K562 (cell line): ENCODE measurements around the gene XKR7. TPM values are rescaled to one million over a fixed set of nuclear protein-coding genes. Genes with fewer than 3 reads are reported as not detected.

Experiments
- ATAC-seq: fragments of 200-7000 bp; cut with Tn5 transposase; 3 replicates; pipeline ENCODE4 v1.9.1; 2020; ENCODE audit warnings: moderate library complexity
- BruUV-seq: library from RNA; stranded (reverse); fragments of 400-500 nt; replicated peaks from 2 replicates; lab custom pipeline; 2021; lab: Mats Ljungman, UMichigan
- CTCF ChIA-PET: fragments of 300-600 bp; formaldehyde crosslinking; extraction: SDS; loops from one replicate; lab custom pipeline; 2021; ENCODE audit warnings: low intra/inter-chr PET ratio; lab: Yijun Ruan, JAX
- POLR2A ChIA-PET: fragments of 300-600, 350-650 bp; sonication (Branson Sonifier 250); formaldehyde crosslinking; extraction: SDS; loops from one replicate; lab custom pipeline; 2021; ENCODE audit warnings: antibody characterized with exemption, inconsistent platforms; lab: Yijun Ruan, JAX
- DNase-seq, 4 experiments: peaks; one replicate each; pipeline versions ENCODE4 v3.0.0 to v3.0.0-alpha.2; 2011 to 2018; ENCODE audit warnings: low spot score in 3 of 4, mixed read lengths in 3 of 4; ENCODE audit errors: extremely low read depth in 1 of 4
- FAIRE-seq: peaks from 2 replicates; lab custom pipeline; 2011; peaks lifted over from hg19 to GRCh38; lab: Jason Lieb, UNC
- H2AFZ ChIP-seq: 2 replicates; pipeline ENCODE4 v1.6.0; 2011; ENCODE audit warnings: low read depth, low read length, control low read depth, inconsistent platforms
- H3K27ac ChIP-seq: fragments of 200-600 bp; 3 replicates; pipeline ENCODE4 v1.8.0; 2011; ENCODE audit warnings: low read depth, mild to moderate bottlenecking, control low read depth, inconsistent platforms, low read length, moderate library complexity, mixed read lengths; ENCODE audit errors: extremely low read depth
- H3K27me3 ChIP-seq, 2 experiments: fragments of 300-600 bp in 1 of 2; 2 replicates in 1 of 2; 3 replicates in 1 of 2; pipeline versions ENCODE4 v1.6.0 to v1.8.0; 2011; ENCODE audit warnings: inconsistent platforms in 2 of 2, low read length in 2 of 2, mild to moderate bottlenecking in 1 of 2, mixed read lengths in 1 of 2, moderate library complexity in 1 of 2; ENCODE audit not compliant: control insufficient read depth in 2 of 2, insufficient read depth in 2 of 2
- H3K36me3 ChIP-seq: fragments of 300-600 bp; 3 replicates; pipeline ENCODE4 v1.8.0; 2011; ENCODE audit warnings: mild to moderate bottlenecking, low read length, inconsistent platforms; ENCODE audit not compliant: control insufficient read depth, insufficient read depth
- H3K4me1 ChIP-seq, 2 experiments: fragments of 200-600 bp in 1 of 2; replicated peaks in 1 of 2; 2 replicates in 1 of 2; 3 replicates in 1 of 2; pipeline versions ENCODE4 v1.5.1 to v1.8.0; 2011; ENCODE audit warnings: inconsistent platforms in 2 of 2, low read length in 2 of 2, mild to moderate bottlenecking in 1 of 2, mixed read lengths in 1 of 2, moderate library complexity in 1 of 2; ENCODE audit not compliant: control insufficient read depth in 2 of 2, insufficient read depth in 2 of 2
- H3K4me2 ChIP-seq: 2 replicates; pipeline ENCODE4 v1.6.1; 2011; ENCODE audit warnings: low read length, control low read depth, inconsistent platforms, mixed read lengths; ENCODE audit not compliant: insufficient read depth
- H3K4me3 ChIP-seq: fragments of 200-600 bp; sonication (generic), shearing (Covaris generic); 2 replicates; pipeline ENCODE4 v1.5.1; 2016; ENCODE audit warnings: control low read depth, inconsistent platforms
- H3K79me2 ChIP-seq: fragments of 200-600 bp; 3 replicates; pipeline ENCODE4 v1.8.0; 2011; ENCODE audit warnings: low read length, inconsistent platforms; ENCODE audit not compliant: control insufficient read depth, insufficient read depth
- H3K9ac ChIP-seq, 2 experiments: 2 replicates each; pipeline versions ENCODE4 v1.6.0 to v1.6.1; 2011; ENCODE audit warnings: low read depth in 2 of 2, low read length in 2 of 2, control low read depth in 1 of 2, inconsistent platforms in 1 of 2, mild to moderate bottlenecking in 1 of 2, mixed read lengths in 1 of 2; ENCODE audit not compliant: insufficient read depth in 1 of 2
- H3K9me1 ChIP-seq: one replicate; pipeline ENCODE4 v1.6.0; 2011; ENCODE audit warnings: inconsistent platforms, mild to moderate bottlenecking, low read length, moderate library complexity; ENCODE audit not compliant: control insufficient read depth, insufficient read depth
- H3K9me3 ChIP-seq: replicated peaks from 2 replicates; pipeline ENCODE4 v1.5.1; 2011; ENCODE audit warnings: low read depth, low read length, inconsistent platforms; ENCODE audit not compliant: control insufficient read depth, insufficient read depth
- H4K20me1 ChIP-seq: replicated peaks from 2 replicates; pipeline ENCODE4 v1.6.1; 2011; ENCODE audit warnings: low read length, inconsistent platforms, mixed read lengths; ENCODE audit not compliant: control insufficient read depth, insufficient read depth
- FOXA1 ChIP-seq: fragments of 450-650 bp; IDR thresholded peaks from 2 replicates; pipeline ENCODE4 v1.6.1; 2016; ENCODE audit warnings: mild to moderate bottlenecking, borderline replicate concordance
- U2AF2 ChIP-seq: fragments of 200-400 bp; formaldehyde crosslinking; optimal IDR thresholded peaks from 2 replicates; pipeline ENCODE3; 2017; ENCODE audit warnings: low read depth, mild to moderate bottlenecking, low read length
- WGBS: fragments of 100-300 bp; shearing (Covaris generic); methylation state at CpG from one replicate; pipeline ENCODE4 v1.1.6; 2016; ENCODE audit warnings: low coverage, mixed read lengths; ENCODE audit not compliant: insufficient coverage; ENCODE audit errors: missing lambda C conversion rate; 5-methylcytosine and 5-hydroxymethylcytosine counted together
- in situ Hi-C: fragments of 300-500 bp; cut with MboI; formaldehyde crosslinking; loops from 4 replicates; pipeline ENCODE4 v1.15.0; 2018; ENCODE audit warnings: inconsistent platforms, mixed read lengths
- intact Hi-C: fragments of 100-400 bp; cut with micrococcal nuclease; formaldehyde crosslinking; loops from 2 replicates; pipeline ENCODE4 v1.14.2; 2022
- polyA plus RNA-seq, 8 experiments: library from polyadenylated mRNA; depleted of rRNA in 4 of 8; stranded (reverse) in 5 of 8; unstranded in 3 of 8; fragments of >200 nt; fragmentation: Nextera tagmentation in 2 of 8; fragmentation: Illumina TruSeq in 1 of 8; extraction: Ambion mirVana in 2 of 8; extraction: Trizol in 1 of 8; gene quantifications; 2 replicates each; pipeline versions ENCODE4 v1.2.1 to v1.2.3, GENCODE V29; 2011 to 2014; ENCODE audit warnings: inconsistent platforms in 1 of 8, missing spikeins in 1 of 8
- total RNA-seq, 7 experiments: library from RNA; depleted of rRNA in 6 of 7; stranded (reverse); fragments of >200 nt in 6 of 7; fragmentation: Illumina TruSeq in 2 of 7; extraction: Trizol in 2 of 7; gene quantifications; 2 replicates each; pipeline versions ENCODE4 v1.2.1 to v1.2.3, GENCODE V29; 2011 to 2021; ENCODE audit warnings: low replicate concordance in 1 of 7
- TF ChIP-seq, protein P1 (sequence below), 2 experiments: fragments of 450-650 bp; IDR thresholded peaks; 2 replicates each; pipeline ENCODE4 v1.6.1; 2016

The XKR7 gene
- total and polyA plus RNA-seq, 9 of the 15 experiments (the other 6 are each of a cell fraction or from before 2014, with no cell fraction given) = 0.02 TPM; not detected in 8

DNA sequence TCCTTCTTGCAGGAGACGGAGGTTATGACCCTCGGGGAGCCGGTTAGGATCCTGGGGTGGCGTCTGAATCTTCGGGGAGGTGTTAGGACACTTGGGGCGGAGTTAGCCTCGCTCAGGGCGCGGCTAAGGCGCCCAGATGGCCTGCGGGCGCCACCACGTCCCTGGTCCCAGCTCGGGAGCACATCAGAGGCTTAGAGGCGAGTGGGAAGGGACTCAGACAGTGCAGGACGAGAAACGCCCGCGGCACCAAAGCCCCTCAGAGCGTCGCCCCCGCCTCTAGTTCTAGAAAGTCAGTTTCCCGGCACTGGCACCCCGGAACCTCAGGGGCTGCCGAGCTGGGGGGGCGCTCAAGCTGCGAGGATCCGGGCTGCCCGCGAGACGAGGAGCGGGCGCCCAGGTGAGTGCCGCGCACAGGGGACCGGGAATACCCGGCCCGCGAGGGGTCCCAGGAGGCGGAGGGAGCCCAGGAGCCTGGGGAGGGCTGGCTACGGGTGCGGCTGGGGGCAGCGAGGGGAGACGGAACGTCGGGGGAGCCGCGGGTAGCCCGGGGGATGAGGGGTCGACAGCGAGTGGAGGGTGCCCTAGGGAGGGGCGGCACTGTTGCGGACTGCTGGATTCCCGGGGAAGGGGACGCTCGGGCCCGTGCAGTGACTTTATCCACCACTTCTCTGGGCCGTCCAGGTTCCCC lies 84.3 kb downstream of the XKR7 start, which contains the start of gene HCK:
TSS of gene HCK (plus strand) at position 153 of the 688 bp plus-strand sequence.
- H3K4me3 ChIP-seq = no peak within 1 kb of the TSS
- H4K20me1 ChIP-seq = no peaks in the 10 kb centered on the region
- no peak within 1 kb of the TSS for H2AFZ ChIP-seq
- CTCF ChIA-PET = no interaction called here
- POLR2A ChIA-PET = no interaction called here
- TF ChIP-seq, protein P1, sequence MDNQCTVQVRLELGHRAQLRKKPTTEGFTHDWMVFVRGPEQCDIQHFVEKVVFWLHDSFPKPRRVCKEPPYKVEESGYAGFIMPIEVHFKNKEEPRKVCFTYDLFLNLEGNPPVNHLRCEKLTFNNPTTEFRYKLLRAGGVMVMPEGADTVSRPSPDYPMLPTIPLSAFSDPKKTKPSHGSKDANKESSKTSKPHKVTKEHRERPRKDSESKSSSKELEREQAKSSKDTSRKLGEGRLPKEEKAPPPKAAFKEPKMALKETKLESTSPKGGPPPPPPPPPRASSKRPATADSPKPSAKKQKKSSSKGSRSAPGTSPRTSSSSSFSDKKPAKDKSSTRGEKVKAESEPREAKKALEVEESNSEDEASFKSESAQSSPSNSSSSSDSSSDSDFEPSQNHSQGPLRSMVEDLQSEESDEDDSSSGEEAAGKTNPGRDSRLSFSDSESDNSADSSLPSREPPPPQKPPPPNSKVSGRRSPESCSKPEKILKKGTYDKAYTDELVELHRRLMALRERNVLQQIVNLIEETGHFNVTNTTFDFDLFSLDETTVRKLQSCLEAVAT (IDR thresholded peaks at IDR 0.05) = no peak
- TF ChIP-seq FOXA1 (no peak), U2AF2 (no peak)
- DNase-seq (no peak), ATAC-seq (peak; percentile 65), FAIRE-seq (no peak)
- H3K4me1 ChIP-seq = peaks cover 0 to 15% of the 10 kb centered on the region in 2 experiments; a peak in 2 of 5 replicates
- H3K9ac ChIP-seq = peak within 1 kb of the TSS in 1 of 2 experiments; percentile 31; a peak in 1 of 4 replicates
- H3K79me2 ChIP-seq = no peaks in the 10 kb centered on the region
- in situ Hi-C loops (no loop called here), intact Hi-C loops (no loop called here)
- no peak within 1 kb of the TSS for H3K27ac ChIP-seq
- H3K9me1 ChIP-seq = no peaks in the 10 kb centered on the region
- H3K4me2 ChIP-seq = no peak within 1 kb of the TSS
- 4% methylated on average over 26 of the region's 58 CpGs for WGBS
- no peaks in the 10 kb centered on the region for H3K36me3 ChIP-seq
- peaks cover 49 to 64% of the 10 kb centered on the region in 2 experiments for H3K27me3 ChIP-seq
- no TSS peak for BruUV-seq
- no peaks in the 10 kb centered on the region for H3K9me3 ChIP-seq
